Testis (tissue), 3 donors: ENCODE results near the gene SLMAP. TPM values are rescaled to one million over a fixed set of nuclear protein-coding genes. Genes with fewer than 3 reads are reported as not detected.

Source experiments
- DNase-seq: peaks from one replicate; pipeline ENCODE4 v3.0.0-alpha.2; 2019
- H3K27ac ChIP-seq, 2 donors: fragments of 200-600 bp; sonication (generic); one replicate each; pipeline ENCODE4 v1.5.1; 2019
- H3K27me3 ChIP-seq: fragments of 200-600 bp; sonication (generic); one replicate; pipeline ENCODE4 v1.5.1; 2019
- H3K36me3 ChIP-seq: fragments of 200-600 bp; sonication (generic); one replicate; pipeline ENCODE4 v1.5.1; 2017; ENCODE audit warnings: low read depth; ENCODE audit errors: missing control alignments
- H3K4me1 ChIP-seq: fragments of 200-600 bp; sonication (generic); one replicate; pipeline ENCODE4 v1.5.1; 2019
- H3K4me3 ChIP-seq, 2 donors: fragments of 200-600 bp; sonication (generic); one replicate each; pipeline ENCODE4 v1.5.1; 2017 to 2019
- H3K9me3 ChIP-seq: fragments of 200-600 bp; sonication (generic); one replicate; pipeline ENCODE4 v1.5.1; 2017
- CTCF ChIP-seq, 3 experiments: fragments of 450-650 bp in 2 of 3; fragments of 200-600 bp in 1 of 3; sonication (generic) in 1 of 3; IDR thresholded peaks; one replicate each; pipeline ENCODE4 v1.5.1; 2016 to 2019; ENCODE audit warnings: antibody characterized with exemption in 3 of 3, mild to moderate bottlenecking in 2 of 3, moderate library complexity in 1 of 3
- POLR2A ChIP-seq: fragments of 450-650 bp; IDR thresholded peaks from one replicate; pipeline ENCODE4 v1.6.1; 2017; ENCODE audit warnings: antibody characterized with exemption, mild to moderate bottlenecking, moderate library complexity
- WGBS, 2 donors: methylation state at CpG; one replicate each; pipeline ENCODE4 v1.1.5; 2018; 5-methylcytosine and 5-hydroxymethylcytosine counted together
- intact Hi-C: fragments of 100-400 bp; cut with DNase I; formaldehyde crosslinking; loops from one replicate; pipeline ENCODE4 v1.15.1; 2023; ENCODE audit warnings: low total_unique reads
- polyA plus RNA-seq: library from polyadenylated mRNA; stranded (reverse); fragments of 350-450 nt; fragmentation: Illumina TruSeq; extraction: RNeasy Lipid Tissue Mini Kit (QIAGEN cat#74804); gene quantifications from one replicate; pipeline ENCODE4 v1.2.3, GENCODE V29; 2014; ENCODE audit warnings: low read depth, low replicate concordance; ENCODE audit not compliant: insufficient read depth
- total RNA-seq, 2 donors: library from RNA; depleted of rRNA; stranded (reverse); fragments of >200 nt; gene quantifications; one replicate each; pipeline ENCODE4 v1.2.3, GENCODE V29; 2016

Gene SLMAP
- total and polyA plus RNA-seq, 3 donors from 2014 or later, result 58.8 to 126 (median 120) TPM

- Histone ChIP-seq H3K4me3 (no peak overlapping the region), H3K27ac (no peak overlapping the region), H3K36me3 (no peaks in the 10 kb centered on the region), H3K27me3 (no peaks in the 10 kb centered on the region), H3K9me3 (no peaks in the 10 kb centered on the region), H3K4me1 (no peaks in the 10 kb centered on the region)
- intact Hi-C loops, result no loop called here
- no peak for TF ChIP-seq POLR2A
- TF ChIP-seq CTCF (IDR thresholded peaks at IDR 0.05), result no peak
- no peak for DNase-seq
- WGBS, 2 donors, result 87 to 95% methylated on average over 10 to 11 of the region's 11 CpGs
Measured at GRCh38 chr3:57729334-57730045, 26.6 kb upstream of the SLMAP start.

- TF ChIP-seq POLR2A, result no peak
- no peak for TF ChIP-seq CTCF (IDR thresholded peaks at IDR 0.05)
- H3K9me3 ChIP-seq, result no peaks in the 10 kb centered on the region
- no peak for DNase-seq
- no peak overlapping the region for H3K27ac ChIP-seq
- no peaks in the 10 kb centered on the region for H3K27me3 ChIP-seq
- WGBS, 2 donors, result 82 to 85% methylated on average over 3 of the region's 3 CpGs
- intact Hi-C loops, result no loop called here
- no peaks in the 10 kb centered on the region for H3K36me3 ChIP-seq
- no peaks in the 10 kb centered on the region for H3K4me1 ChIP-seq
- no peak overlapping the region for H3K4me3 ChIP-seq
Measured at GRCh38 chr3:57730682-57731081, 25.4 kb upstream of the SLMAP start.

GRCh38 chr3:57731311-57731710 lies 24.8 kb upstream of the SLMAP start:
- 97 to 98% methylated on average over 1 of the region's 1 CpG for WGBS, 2 donors

GRCh38 chr3:57733790-57734189 lies 22.3 kb upstream of the SLMAP start:
- H3K4me3 ChIP-seq, result no peak overlapping the region
- no peak overlapping the region for H3K27ac ChIP-seq
- DNase-seq, result no peak
- no peaks in the 10 kb centered on the region for H3K27me3 ChIP-seq
- no peaks in the 10 kb centered on the region for H3K4me1 ChIP-seq
- 84 to 86% methylated on average over 2 of the region's 2 CpGs for WGBS, 2 donors
- H3K36me3 ChIP-seq, result no peaks in the 10 kb centered on the region
- TF ChIP-seq CTCF (IDR thresholded peaks at IDR 0.05) (no peak), POLR2A (no peak)
- no peaks in the 10 kb centered on the region for H3K9me3 ChIP-seq
- intact Hi-C loops, result no loop called here

More at GRCh38 chr3:57731311-57731710, 24.8 kb upstream of the SLMAP start:
- no peaks in the 10 kb centered on the region for H3K27me3 ChIP-seq
- intact Hi-C loops, result no loop called here
- H3K4me3 ChIP-seq, result no peak overlapping the region
- H3K36me3 ChIP-seq, result no peaks in the 10 kb centered on the region
- TF ChIP-seq CTCF (IDR thresholded peaks at IDR 0.05), result no peak
- TF ChIP-seq POLR2A, result no peak
- H3K9me3 ChIP-seq, result no peaks in the 10 kb centered on the region
- no peaks in the 10 kb centered on the region for H3K4me1 ChIP-seq
- DNase-seq, result no peak
- no peak overlapping the region for H3K27ac ChIP-seq

GRCh38 chr3:57735405-57735804 lies 20.7 kb upstream of the SLMAP start:
- Histone ChIP-seq H3K4me3 (no peak overlapping the region), H3K4me1 (no peaks in the 10 kb centered on the region), H3K36me3 (no peaks in the 10 kb centered on the region), H3K9me3 (no peaks in the 10 kb centered on the region), H3K27me3 (no peaks in the 10 kb centered on the region), H3K27ac (no peak overlapping the region)
- DNase-seq, result no peak
- WGBS, 2 donors, result 91 to 96% methylated on average over 2 of the region's 2 CpGs
- intact Hi-C loops, result no loop called here
- TF ChIP-seq CTCF (IDR thresholded peaks at IDR 0.05), result no peak
- TF ChIP-seq POLR2A, result no peak
